RWPE1 (cell line): ENCODE results near the gene TENM4.
A peak's percentile ranks its signal among the peaks of the same experiment; 100 is the strongest.
"Not testable (repeated sequence)": the region's sequence is repeated elsewhere in the genome, so short reads cannot be mapped to it uniquely, and the experiment has no call there.

Experiments
- CTCF ChIA-PET: fragments of 350-600 bp; sonication (Branson Sonifier 250); formaldehyde crosslinking; extraction: SDS; loops from one replicate; lab custom pipeline; 2021; lab: Yijun Ruan, JAX
- POLR2A ChIA-PET: fragments of 400-600 bp; formaldehyde crosslinking; extraction: SDS; loops from one replicate; lab custom pipeline; 2020; ENCODE audit warnings: antibody characterized with exemption; ENCODE audit not compliant: low non-redundant PET; lab: Yijun Ruan, JAX
- DNase-seq: peaks from one replicate; pipeline ENCODE4 v3.0.0; 2012; ENCODE audit warnings: low spot score
- H3K27ac ChIP-seq: fragments of 450-650 bp; 2 replicates; pipeline ENCODE4 v1.5.1; 2017
- TF ChIP-seq, protein P1 (sequence below): fragments of 450-650 bp; conservative IDR thresholded peaks from 2 replicates; pipeline ENCODE4 v1.5.1; 2017; ENCODE audit warnings: low read depth, mild to moderate bottlenecking

The TENM4 gene

DNA sequence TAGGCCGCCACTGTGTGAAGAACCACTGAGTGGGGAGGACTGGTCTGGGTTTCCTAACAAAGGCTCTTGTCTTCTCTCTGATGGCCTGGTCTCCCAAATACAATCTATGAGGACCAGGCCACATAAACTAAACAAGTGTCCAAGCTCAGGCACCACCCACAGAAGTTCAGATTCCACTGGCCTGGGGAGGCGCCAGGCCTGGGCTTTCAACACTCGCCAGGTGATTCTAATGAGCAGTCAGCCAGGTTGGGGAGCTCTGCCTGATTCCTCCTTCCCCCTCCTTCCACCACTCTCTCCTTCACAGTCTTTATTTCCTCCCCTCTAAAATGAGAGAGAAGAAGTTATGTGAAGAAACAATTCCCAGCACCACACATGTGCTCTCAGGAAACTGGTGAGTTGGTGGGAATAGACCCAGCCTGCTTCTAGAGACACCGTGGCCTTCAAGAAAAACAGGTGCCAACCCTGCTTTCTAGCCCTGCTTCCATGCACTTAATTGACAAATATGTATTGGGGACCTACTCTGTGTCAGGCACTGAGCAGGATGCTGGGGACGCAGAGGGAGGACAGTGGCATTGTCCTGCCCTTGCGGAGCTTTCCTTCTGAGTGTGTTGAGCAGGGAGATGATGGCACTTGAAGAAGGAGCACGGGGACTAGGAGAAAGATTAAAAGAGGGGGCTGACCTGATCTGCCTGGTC lies 242.5 kb downstream of the TENM4 start:
- DNase-seq, result no peak
- ChIA-PET POLR2A (no interaction called here), CTCF (interaction anchor here (0.7 kb wide), 1 partner anchor 98 kb away, joined by 3 read pairs; no protein-coding TSS in a partner anchor)
- TF ChIP-seq, protein P1, sequence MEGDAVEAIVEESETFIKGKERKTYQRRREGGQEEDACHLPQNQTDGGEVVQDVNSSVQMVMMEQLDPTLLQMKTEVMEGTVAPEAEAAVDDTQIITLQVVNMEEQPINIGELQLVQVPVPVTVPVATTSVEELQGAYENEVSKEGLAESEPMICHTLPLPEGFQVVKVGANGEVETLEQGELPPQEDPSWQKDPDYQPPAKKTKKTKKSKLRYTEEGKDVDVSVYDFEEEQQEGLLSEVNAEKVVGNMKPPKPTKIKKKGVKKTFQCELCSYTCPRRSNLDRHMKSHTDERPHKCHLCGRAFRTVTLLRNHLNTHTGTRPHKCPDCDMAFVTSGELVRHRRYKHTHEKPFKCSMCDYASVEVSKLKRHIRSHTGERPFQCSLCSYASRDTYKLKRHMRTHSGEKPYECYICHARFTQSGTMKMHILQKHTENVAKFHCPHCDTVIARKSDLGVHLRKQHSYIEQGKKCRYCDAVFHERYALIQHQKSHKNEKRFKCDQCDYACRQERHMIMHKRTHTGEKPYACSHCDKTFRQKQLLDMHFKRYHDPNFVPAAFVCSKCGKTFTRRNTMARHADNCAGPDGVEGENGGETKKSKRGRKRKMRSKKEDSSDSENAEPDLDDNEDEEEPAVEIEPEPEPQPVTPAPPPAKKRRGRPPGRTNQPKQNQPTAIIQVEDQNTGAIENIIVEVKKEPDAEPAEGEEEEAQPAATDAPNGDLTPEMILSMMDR, result no peak
- H3K27ac ChIP-seq, result no peak overlapping the region

DNA sequence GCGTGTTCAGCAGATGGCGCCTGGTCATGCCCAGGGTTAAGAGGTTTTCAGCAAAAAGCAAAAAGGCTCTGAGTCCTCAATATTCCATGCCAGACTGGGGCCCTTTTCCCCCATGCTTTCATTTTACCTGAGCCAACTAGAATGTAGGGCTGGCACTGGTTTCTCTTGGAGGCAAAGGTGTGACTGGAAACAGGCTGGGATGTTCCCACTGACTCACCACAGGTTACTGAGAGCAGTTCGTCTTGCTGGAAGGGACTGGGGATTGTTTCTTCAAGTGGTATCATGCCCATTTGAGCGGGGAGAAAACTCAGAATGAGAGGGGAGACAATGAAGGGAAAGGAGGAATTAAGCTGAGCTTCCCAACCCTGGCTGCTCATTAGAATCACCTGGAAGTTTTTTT lies 243.9 kb downstream of the TENM4 start:
- peak; percentile 44 for DNase-seq
- TF ChIP-seq, protein P1, result no peak
- POLR2A ChIA-PET, result no interaction called here
- H3K27ac ChIP-seq, result peak overlapping the region; percentile 38
- CTCF ChIA-PET, result interaction anchor here (0.6 kb wide), 1 partner anchor 37 kb away, joined by 3 read pairs; no protein-coding TSS in a partner anchor

GRCh38 chr11:79195209-79195608 lies 245.6 kb downstream of the TENM4 start:
- POLR2A ChIA-PET, result no interaction called here
- no peak overlapping the region for H3K27ac ChIP-seq
- TF ChIP-seq, protein P1, result no peak
- DNase-seq, result no peak
- CTCF ChIA-PET, result interaction anchor here (0.7 kb wide), 1 partner anchor 37 kb away, joined by 3 read pairs; no protein-coding TSS in a partner anchor

- no peak overlapping the region for H3K27ac ChIP-seq
- ChIA-PET POLR2A (no interaction called here), CTCF (no interaction called here)
- TF ChIP-seq, protein P1, result no peak
- no peak for DNase-seq
Measured at GRCh38 chr11:79193663-79194310, 247.0 kb downstream of the TENM4 start.

- TF ChIP-seq, protein P1, result no peak
- DNase-seq, result no peak
Measured at GRCh38 chr11:79192836-79193235, 248.0 kb downstream of the TENM4 start.

GRCh38 chr11:79191716-79192115 lies 249.1 kb downstream of the TENM4 start:
- POLR2A ChIA-PET, DNase-seq, H3K27ac ChIP-seq, CTCF ChIA-PET: not testable (repeated sequence)

More at GRCh38 chr11:79192836-79193235, 248.0 kb downstream of the TENM4 start:
- H3K27ac ChIP-seq, result no peak overlapping the region
- CTCF ChIA-PET, result no interaction called here
- POLR2A ChIA-PET, result no interaction called here

- CTCF ChIA-PET, POLR2A ChIA-PET, H3K27ac ChIP-seq, DNase-seq: not testable (repeated sequence)
Measured at GRCh38 chr11:79190553-79190952, 250.3 kb downstream of the TENM4 start.
